HEK293T (cell line): Measurements from ENCODE around the gene TSPAN5.

Experiments used
- BHLHE40 ChIP-seq: fragments of 450-650 bp; IDR thresholded peaks from 2 replicates; pipeline ENCODE4 v1.6.1; 2016; ENCODE audit warnings: mild to moderate bottlenecking, moderate library complexity, borderline replicate concordance
- CTBP1 ChIP-seq: fragments of 450-650 bp; IDR thresholded peaks from 2 replicates; pipeline ENCODE4 v1.6.1; 2016; ENCODE audit warnings: borderline replicate concordance
- FOXA1 ChIP-seq: fragments of 450-650 bp; IDR thresholded peaks from 2 replicates; pipeline ENCODE4 v1.6.1; 2016; ENCODE audit warnings: mild to moderate bottlenecking
- FOXK2 ChIP-seq: fragments of 450-650 bp; IDR thresholded peaks from 2 replicates; pipeline ENCODE4 v1.6.1; 2016; ENCODE audit warnings: mild to moderate bottlenecking
- FOXM1 ChIP-seq: fragments of 450-650 bp; IDR thresholded peaks from 2 replicates; pipeline ENCODE4 v1.6.1; 2017; ENCODE audit warnings: mild to moderate bottlenecking, borderline replicate concordance
- HDGF ChIP-seq: fragments of 450-650 bp; IDR thresholded peaks from 2 replicates; pipeline ENCODE4 v1.6.1; 2017; ENCODE audit warnings: antibody characterized with exemption, borderline replicate concordance
- L3MBTL2 ChIP-seq: fragments of 450-650 bp; conservative IDR thresholded peaks from 2 replicates; pipeline ENCODE4 v1.6.1; 2016; ENCODE audit warnings: mild to moderate bottlenecking
- LEF1 ChIP-seq: fragments of 450-650 bp; IDR thresholded peaks from 2 replicates; pipeline ENCODE4 v1.6.1; 2017; ENCODE audit warnings: mild to moderate bottlenecking, borderline replicate concordance
- PKNOX1 ChIP-seq: fragments of 450-650 bp; IDR thresholded peaks from 2 replicates; pipeline ENCODE4 v1.6.1; 2016
- SP1 ChIP-seq: fragments of 450-650 bp; IDR thresholded peaks from 2 replicates; pipeline ENCODE4 v1.6.1; 2017
- SUZ12 ChIP-seq: fragments of 450-650 bp; IDR thresholded peaks from 2 replicates; pipeline ENCODE4 v1.6.1; 2016; ENCODE audit warnings: mild to moderate bottlenecking
- ZNF384 ChIP-seq: fragments of 450-650 bp; IDR thresholded peaks from 2 replicates; pipeline ENCODE4 v1.6.1; 2016

- TF ChIP-seq SP1, result no peak
- no peak for TF ChIP-seq BHLHE40
- no peak for TF ChIP-seq FOXA1
- TF ChIP-seq FOXM1, result no peak
- no peak for TF ChIP-seq HDGF
- TF ChIP-seq L3MBTL2, result no peak
- TF ChIP-seq ZNF384, result no peak
- TF ChIP-seq LEF1, result no peak
- no peak for TF ChIP-seq CTBP1
- no peak for TF ChIP-seq PKNOX1
- TF ChIP-seq FOXK2, result no peak
- no peak for TF ChIP-seq SUZ12
Observed at GRCh38 chr4:98639523-98639922, 18.9 kb downstream of the TSPAN5 start.
